Measurements from ENCODE around the gene FKBP10.

- TF ChIP-seq CTCF (IDR thresholded peaks at IDR 0.05; ENCODE audit: insufficient read depth, low read length) (no peak), GABPA (IDR thresholded peaks at IDR 0.05; ENCODE audit: low read depth) (no peak), REST (IDR thresholded peaks at IDR 0.05; ENCODE audit: insufficient replicate concordance, low read depth) (no peak), POLR2AphosphoS5 (IDR thresholded peaks at IDR 0.05; ENCODE audit: low read depth) (no peak), SPI1 (IDR thresholded peaks at IDR 0.05; ENCODE audit: borderline replicate concordance, low read depth) (no peak)
These were observed 22.5 kb downstream of the FKBP10 start for GRCh38 chr17:41835214-41835799.
